ENCODE measurements around the gene UNC13B.

UNC13B gene

DNA sequence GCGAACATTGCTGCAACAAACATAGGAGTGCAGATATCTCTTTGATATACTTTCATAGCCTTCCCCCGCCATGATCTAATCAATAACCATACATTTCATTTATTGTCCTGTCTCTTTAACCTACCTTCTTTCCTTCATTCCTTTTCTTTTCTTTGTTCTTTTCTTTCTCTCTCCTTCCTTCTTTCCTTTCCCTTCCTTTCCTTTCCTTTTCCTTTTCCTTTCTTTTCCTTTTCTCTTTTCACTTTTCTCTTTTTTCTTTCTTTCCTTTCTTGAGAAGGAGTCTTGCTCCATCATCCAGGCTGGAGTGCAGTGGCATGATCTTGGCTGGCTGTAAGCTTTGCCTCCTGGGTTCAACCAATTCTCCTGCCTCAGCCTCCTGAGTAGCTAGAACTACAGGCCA lies 100.3 kb downstream of the UNC13B start:
- Histone ChIP-seq H3K27me3 (ENCODE audit: control insufficient read depth in 1 of 2, insufficient read depth in 2 of 2, low read length in 2 of 2) (no peaks in the 10 kb centered on the region), H3K9me3 (ENCODE audit: low read length) (no peaks in the 10 kb centered on the region), H3K4me1 (ENCODE audit: insufficient read depth, low read length) (no peaks in the 10 kb centered on the region), H3K9ac (ENCODE audit: low read length) (no peak overlapping the region), H3K36me3 (ENCODE audit: insufficient read depth, low read length) (no peaks in the 10 kb centered on the region), H3K27ac (ENCODE audit: low read depth, low read length) (no peak overlapping the region), H3K4me3 (ENCODE audit: low read depth in 1 of 2, low read length in 2 of 2) (no peak overlapping the region)

DNA sequence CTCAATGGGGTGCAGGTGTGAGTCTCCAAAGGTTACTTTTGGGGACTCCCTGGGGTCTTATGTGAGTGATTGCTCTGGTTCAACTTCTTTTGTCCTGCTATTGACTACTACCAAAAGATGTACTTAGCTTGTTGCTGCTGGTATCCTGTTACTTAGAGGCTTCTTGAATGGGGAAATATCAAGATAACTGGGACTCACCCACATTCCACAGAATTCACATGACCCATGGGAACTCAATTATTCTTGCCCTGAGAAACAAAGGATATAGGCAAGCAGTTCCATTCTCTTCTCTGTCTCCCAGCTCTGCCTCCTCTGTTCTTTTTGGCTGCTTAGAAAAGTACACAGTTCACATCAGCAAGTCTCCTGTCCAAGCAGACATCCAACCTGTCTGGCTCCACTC lies 105.9 kb downstream of the UNC13B start:
- H3K9ac ChIP-seq (ENCODE audit: low read length) = no peak overlapping the region
- no peak overlapping the region for H3K4me3 ChIP-seq (ENCODE audit: low read depth in 1 of 2, low read length in 2 of 2)
- no peak overlapping the region for H3K27ac ChIP-seq (ENCODE audit: low read depth, low read length)
- H3K27me3 ChIP-seq (ENCODE audit: control insufficient read depth in 1 of 2, insufficient read depth in 2 of 2, low read length in 2 of 2) = no peaks in the 10 kb centered on the region
- no peaks in the 10 kb centered on the region for H3K4me1 ChIP-seq (ENCODE audit: insufficient read depth, low read length)
- no peaks in the 10 kb centered on the region for H3K9me3 ChIP-seq (ENCODE audit: low read length)
- no peaks in the 10 kb centered on the region for H3K36me3 ChIP-seq (ENCODE audit: insufficient read depth, low read length)

- Histone ChIP-seq H3K27me3 (ENCODE audit: control insufficient read depth in 1 of 2, insufficient read depth in 2 of 2, low read length in 2 of 2) (no peaks in the 10 kb centered on the region), H3K4me1 (ENCODE audit: insufficient read depth, low read length) (no peaks in the 10 kb centered on the region), H3K36me3 (ENCODE audit: insufficient read depth, low read length) (no peaks in the 10 kb centered on the region), H3K27ac (ENCODE audit: low read depth, low read length) (no peak overlapping the region), H3K9me3 (ENCODE audit: low read length) (no peaks in the 10 kb centered on the region), H3K4me3 (ENCODE audit: low read depth in 1 of 2, low read length in 2 of 2) (no peak overlapping the region), H3K9ac (ENCODE audit: low read length) (no peak overlapping the region)
Measured at GRCh38 chr9:35269919-35270318, 108.1 kb downstream of the UNC13B start.

DNA sequence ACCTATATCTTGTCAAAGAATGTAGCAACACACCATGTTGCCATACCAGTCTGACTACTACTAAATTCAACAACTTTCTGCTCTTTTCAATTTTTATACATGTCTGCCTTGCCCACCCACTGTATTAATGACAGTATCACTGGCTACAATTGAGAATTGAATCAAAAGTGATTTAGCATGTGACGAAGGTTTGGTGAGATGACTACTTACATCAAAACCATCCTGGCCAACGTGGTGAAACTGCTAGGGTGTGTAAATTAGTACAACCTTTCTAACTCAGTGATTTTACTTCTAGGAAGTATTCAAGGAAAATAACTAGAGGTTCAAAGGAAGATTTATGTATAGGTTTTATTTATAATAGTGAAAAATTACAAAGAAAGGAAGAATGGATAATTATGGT lies 109.8 kb downstream of the UNC13B start:
- Histone ChIP-seq H3K36me3 (ENCODE audit: insufficient read depth, low read length) (no peaks in the 10 kb centered on the region), H3K27ac (ENCODE audit: low read depth, low read length) (no peak overlapping the region), H3K9me3 (ENCODE audit: low read length) (no peaks in the 10 kb centered on the region), H3K4me3 (ENCODE audit: low read depth in 1 of 2, low read length in 2 of 2) (no peak overlapping the region), H3K27me3 (ENCODE audit: control insufficient read depth in 1 of 2, insufficient read depth in 2 of 2, low read length in 2 of 2) (no peaks in the 10 kb centered on the region), H3K9ac (ENCODE audit: low read length) (no peak overlapping the region), H3K4me1 (ENCODE audit: insufficient read depth, low read length) (peaks cover 6% of the 10 kb centered on the region)

GRCh38 chr9:35272989-35273388 lies 111.2 kb downstream of the UNC13B start:
- Histone ChIP-seq H3K4me1 (ENCODE audit: insufficient read depth, low read length) (peaks cover 14% of the 10 kb centered on the region), H3K9me3 (ENCODE audit: low read length) (no peaks in the 10 kb centered on the region), H3K4me3 (ENCODE audit: low read depth in 1 of 2, low read length in 2 of 2) (no peak overlapping the region), H3K36me3 (ENCODE audit: insufficient read depth, low read length) (no peaks in the 10 kb centered on the region), H3K27me3 (ENCODE audit: control insufficient read depth in 1 of 2, insufficient read depth in 2 of 2, low read length in 2 of 2) (no peaks in the 10 kb centered on the region), H3K27ac (ENCODE audit: low read depth, low read length) (no peak overlapping the region), H3K9ac (ENCODE audit: low read length) (no peak overlapping the region)

- H3K9ac ChIP-seq (ENCODE audit: low read length) = no peak overlapping the region
Measured at GRCh38 chr9:35273591-35273990, 111.8 kb downstream of the UNC13B start.

DNA sequence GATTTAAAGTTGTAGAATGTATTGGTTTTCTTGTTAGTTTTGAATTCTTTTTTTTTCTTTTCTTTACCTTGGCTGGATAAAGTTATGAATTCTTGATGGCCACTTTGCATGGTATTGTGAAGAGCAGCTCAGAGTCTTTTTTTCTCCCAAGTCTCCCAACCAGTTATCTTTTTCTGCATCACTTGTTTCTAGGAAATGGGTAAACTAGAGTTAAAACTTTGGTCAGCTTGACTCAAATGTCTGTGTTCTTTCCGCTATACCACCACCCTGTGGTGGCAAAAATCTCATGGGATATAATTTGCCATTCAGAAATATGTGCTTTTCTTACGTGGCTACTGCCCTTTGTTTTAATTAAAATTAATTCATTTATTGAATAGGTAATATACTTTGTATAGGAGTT lies 113.2 kb downstream of the UNC13B start:
- Histone ChIP-seq H3K27me3 (ENCODE audit: control insufficient read depth in 1 of 2, insufficient read depth in 2 of 2, low read length in 2 of 2) (no peaks in the 10 kb centered on the region), H3K36me3 (ENCODE audit: insufficient read depth, low read length) (no peaks in the 10 kb centered on the region), H3K27ac (ENCODE audit: low read depth, low read length) (no peak overlapping the region), H3K9me3 (ENCODE audit: low read length) (no peaks in the 10 kb centered on the region), H3K4me3 (ENCODE audit: low read depth in 1 of 2, low read length in 2 of 2) (no peak overlapping the region), H3K4me1 (ENCODE audit: insufficient read depth, low read length) (peaks cover 18% of the 10 kb centered on the region), H3K9ac (ENCODE audit: low read length) (no peak overlapping the region)

More at GRCh38 chr9:35273591-35273990, 111.8 kb downstream of the UNC13B start:
- Histone ChIP-seq H3K9me3 (ENCODE audit: low read length) (no peaks in the 10 kb centered on the region), H3K27me3 (ENCODE audit: control insufficient read depth in 1 of 2, insufficient read depth in 2 of 2, low read length in 2 of 2) (no peaks in the 10 kb centered on the region), H3K4me3 (ENCODE audit: low read depth in 1 of 2, low read length in 2 of 2) (no peak overlapping the region), H3K4me1 (ENCODE audit: insufficient read depth, low read length) (peaks cover 18% of the 10 kb centered on the region), H3K36me3 (ENCODE audit: insufficient read depth, low read length) (no peaks in the 10 kb centered on the region), H3K27ac (ENCODE audit: low read depth, low read length) (no peak overlapping the region)

GRCh38 chr9:35277171-35277520 lies 115.3 kb downstream of the UNC13B start:
- H3K27me3 ChIP-seq (ENCODE audit: control insufficient read depth in 1 of 2, insufficient read depth in 2 of 2, low read length in 2 of 2) = no peaks in the 10 kb centered on the region
- no peaks in the 10 kb centered on the region for H3K9me3 ChIP-seq (ENCODE audit: low read length)
- H3K9ac ChIP-seq (ENCODE audit: low read length) = no peak overlapping the region
- peaks cover 18% of the 10 kb centered on the region for H3K4me1 ChIP-seq (ENCODE audit: insufficient read depth, low read length)
- no peak overlapping the region for H3K27ac ChIP-seq (ENCODE audit: low read depth, low read length)
- peak overlapping the region in 1 of 2 donors; percentile 30 for H3K4me3 ChIP-seq (ENCODE audit: low read depth in 1 of 2, low read length in 2 of 2)
- H3K36me3 ChIP-seq (ENCODE audit: insufficient read depth, low read length) = no peaks in the 10 kb centered on the region

- Histone ChIP-seq H3K4me1 (ENCODE audit: insufficient read depth, low read length) (peaks cover 18% of the 10 kb centered on the region), H3K9ac (ENCODE audit: low read length) (no peak overlapping the region), H3K4me3 (ENCODE audit: low read depth in 1 of 2, low read length in 2 of 2) (no peak overlapping the region), H3K27me3 (ENCODE audit: control insufficient read depth in 1 of 2, insufficient read depth in 2 of 2, low read length in 2 of 2) (no peaks in the 10 kb centered on the region), H3K9me3 (ENCODE audit: low read length) (no peaks in the 10 kb centered on the region), H3K36me3 (ENCODE audit: insufficient read depth, low read length) (no peaks in the 10 kb centered on the region), H3K27ac (ENCODE audit: low read depth, low read length) (no peak overlapping the region)
Measured at GRCh38 chr9:35277628-35278359, 116.0 kb downstream of the UNC13B start.

GRCh38 chr9:35279946-35280345 lies 118.1 kb downstream of the UNC13B start:
- Histone ChIP-seq H3K27ac (ENCODE audit: low read depth, low read length) (no peak overlapping the region), H3K9ac (ENCODE audit: low read length) (no peak overlapping the region), H3K4me1 (ENCODE audit: insufficient read depth, low read length) (peaks cover 18% of the 10 kb centered on the region), H3K9me3 (ENCODE audit: low read length) (no peaks in the 10 kb centered on the region), H3K27me3 (ENCODE audit: control insufficient read depth in 1 of 2, insufficient read depth in 2 of 2, low read length in 2 of 2) (no peaks in the 10 kb centered on the region), H3K36me3 (ENCODE audit: insufficient read depth, low read length) (no peaks in the 10 kb centered on the region), H3K4me3 (ENCODE audit: low read depth in 1 of 2, low read length in 2 of 2) (no peak overlapping the region)

GRCh38 chr9:35280399-35280798 lies 118.6 kb downstream of the UNC13B start:
- Histone ChIP-seq H3K4me3 (ENCODE audit: low read depth in 1 of 2, low read length in 2 of 2) (no peak overlapping the region), H3K36me3 (ENCODE audit: insufficient read depth, low read length) (no peaks in the 10 kb centered on the region), H3K27me3 (ENCODE audit: control insufficient read depth in 1 of 2, insufficient read depth in 2 of 2, low read length in 2 of 2) (no peaks in the 10 kb centered on the region), H3K4me1 (ENCODE audit: insufficient read depth, low read length) (peaks cover 18% of the 10 kb centered on the region), H3K27ac (ENCODE audit: low read depth, low read length) (no peak overlapping the region), H3K9ac (ENCODE audit: low read length) (no peak overlapping the region), H3K9me3 (ENCODE audit: low read length) (no peaks in the 10 kb centered on the region)

GRCh38 chr9:35285731-35286130 lies 123.9 kb downstream of the UNC13B start:
- no peaks in the 10 kb centered on the region for H3K27me3 ChIP-seq (ENCODE audit: control insufficient read depth in 1 of 2, insufficient read depth in 2 of 2, low read length in 2 of 2)
- no peak overlapping the region for H3K9ac ChIP-seq (ENCODE audit: low read length)
- H3K4me3 ChIP-seq (ENCODE audit: low read depth in 1 of 2, low read length in 2 of 2) = no peak overlapping the region
- H3K4me1 ChIP-seq (ENCODE audit: insufficient read depth, low read length) = no peaks in the 10 kb centered on the region
- no peaks in the 10 kb centered on the region for H3K9me3 ChIP-seq (ENCODE audit: low read length)
- H3K27ac ChIP-seq (ENCODE audit: low read depth, low read length) = no peak overlapping the region
- H3K36me3 ChIP-seq (ENCODE audit: insufficient read depth, low read length) = no peaks in the 10 kb centered on the region
